Pancreas (tissue), 10 donors: Measurements from ENCODE around the gene ZFAND2A. TPM values are rescaled to one million over a fixed set of nuclear protein-coding genes. Genes with fewer than 3 reads are reported as not detected.

Experiments used
- ATAC-seq, 4 donors: fragments of 200-7000 bp; cut with Tn5 transposase; one replicate each; pipeline versions ENCODE4 v1.8.0 to v1.9.1; 2020; ENCODE audit warnings: mild to moderate bottlenecking in 4 of 4, moderate library complexity in 4 of 4
- DNase-seq, 6 donors: peaks; one replicate each; pipeline ENCODE4 v3.0.0-alpha.2; 2020
- FAIRE-seq: peaks from 2 replicates; lab custom pipeline; 2012; peaks lifted over from hg19 to GRCh38; lab: Jason Lieb, UNC
- H3K27ac ChIP-seq, 4 donors: fragments of 200-600 bp; sonication (generic); 1 replicate in 3 of 4; 2 replicates in 1 of 4; pipeline versions ENCODE4 v1.5.0 to v1.8.0; 2020
- H3K27me3 ChIP-seq, 4 donors: fragments of 200-600 bp; one replicate each; pipeline ENCODE4 v1.8.0; 2021
- H3K36me3 ChIP-seq, 3 donors: fragments of 200-600 bp; sonication (generic) in 1 of 3; one replicate each; pipeline versions ENCODE4 v1.5.0 to v1.8.0; 2020 to 2021
- H3K4me1 ChIP-seq, 3 donors: fragments of 200-600 bp; one replicate each; pipeline ENCODE4 v1.8.0; 2021
- H3K4me3 ChIP-seq, 4 donors: fragments of 200-600 bp; sonication (generic) in 2 of 4; one replicate each; pipeline versions ENCODE4 v1.5.0 to v1.8.0; 2020 to 2021
- H3K9me3 ChIP-seq, 4 donors: fragments of 200-600 bp; one replicate each; pipeline ENCODE4 v1.8.0; 2021
- CTCF ChIP-seq, 4 donors: fragments of 200-600 bp; sonication (generic) in 3 of 4; IDR thresholded peaks; one replicate each; pipeline versions ENCODE4 v1.5.0 to v1.8.0; 2021; ENCODE audit warnings: antibody characterized with exemption in 4 of 4
- WGBS, 2 donors: extraction: QIAGEN DNeasy Blood & Tissue Kit; methylation state at CpG; one replicate each; pipeline ENCODE4 v1.1.7; 2013; 5-methylcytosine and 5-hydroxymethylcytosine counted together
- intact Hi-C, 3 donors: fragments of 100-400 bp; cut with DNase I; formaldehyde crosslinking; loops; one replicate each; pipeline versions ENCODE4 v1.11.1 to v1.14.2; 2022
- polyA plus RNA-seq, 2 donors: library from polyadenylated mRNA; stranded (reverse); fragments of 200-250 nt; gene quantifications; one replicate each; pipeline ENCODE4 v1.2.3, GENCODE V29; 2013
- total RNA-seq, 6 donors: library from RNA; stranded (reverse); fragmentation: NEBNext Ultra II Directional in 4 of 6; extraction: Animal tissue kit (Norgen Biotek cat#: 25700) in 4 of 6; gene quantifications; one replicate each; pipeline versions ENCODE4 v1.2.1 to v1.2.4, GENCODE V29; 2021 to 2023
- donor health status: healthy with polysubstance abuse.
- donor health status: DM: no; HTN: no; CAD: no; lungs with moderate emphysema.
- donor health status: DM: no; HTN: no; CAD: no.
- donor health status: control.
- donor health status: control.
- donor health status: Bipolar disorder and iron deficiency.
- donor health status: DM: yes; HTN: yes; CAD: no.
- donor health status: DM: no; HTN: no; CAD: no.
- donor health status: DM: no; HTN: no; CAD: no.
- donor health status: DM: yes; HTN: yes; CAD: no.

Gene ZFAND2A
- total and polyA plus RNA-seq, 8 donors = 6.1 to 35.0 (median 15.3) TPM

DNA sequence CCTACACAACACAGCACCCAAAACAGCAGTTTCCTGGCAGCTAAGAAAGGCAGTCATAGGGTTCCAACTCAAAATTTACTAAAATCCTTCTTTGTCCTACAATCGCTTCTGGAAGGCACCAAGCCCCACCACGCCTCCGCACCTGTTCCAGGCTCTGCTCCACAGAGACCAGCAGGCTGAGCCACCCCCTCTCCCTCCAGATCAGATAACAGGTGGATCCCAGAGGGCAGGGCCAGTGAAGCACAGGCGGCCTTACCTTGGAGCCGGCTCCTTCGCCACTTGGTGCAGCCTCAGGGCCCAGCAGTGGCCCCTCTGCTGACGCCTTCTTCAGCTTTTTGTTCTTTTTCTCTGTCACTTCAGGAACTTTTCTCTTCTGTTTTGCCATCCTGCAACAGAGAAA, 33.0 kb downstream of the ZFAND2A start:
- TF ChIP-seq CTCF (IDR thresholded peaks at IDR 0.05) = no peak
- Histone ChIP-seq H3K9me3 (no peaks in the 10 kb centered on the region), H3K4me3 (no peak overlapping the region), H3K27me3 (no peaks in the 10 kb centered on the region), H3K4me1 (peaks cover 0 to 5% (median 0%) of the 10 kb centered on the region in 3 donors), H3K27ac (no peak overlapping the region), H3K36me3 (no peaks in the 10 kb centered on the region)
- peak in 2 of 6 donors; percentile 33 to 43 for DNase-seq
- WGBS, 2 donors = 95 to 97% methylated on average over 7 of the region's 7 CpGs
- intact Hi-C loops = no loop called here
- ATAC-seq = no peak
- no peak for FAIRE-seq

DNA sequence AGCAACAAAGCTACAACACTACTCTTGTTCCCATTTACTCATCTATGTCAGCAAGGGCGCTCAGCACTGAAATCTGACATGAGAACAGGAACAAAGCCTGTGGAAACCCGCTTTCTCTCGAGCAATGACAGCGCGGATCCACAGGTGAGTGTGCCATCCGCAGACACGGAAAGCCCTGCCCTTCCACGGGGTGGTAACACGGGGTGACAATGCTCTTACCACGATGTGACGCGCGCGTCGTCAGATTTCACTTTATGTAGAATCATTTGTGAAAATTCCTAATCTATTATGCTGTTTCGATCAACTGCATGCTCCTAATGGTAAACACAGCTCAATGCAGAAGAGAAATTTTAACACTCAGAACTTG, 34.4 kb downstream of the ZFAND2A start:
- FAIRE-seq (no peak), DNase-seq (peak in 2 of 6 donors; percentile 13 to 22), ATAC-seq (no peak)
- no peak for TF ChIP-seq CTCF (IDR thresholded peaks at IDR 0.05)
- no peaks in the 10 kb centered on the region for H3K4me1 ChIP-seq
- H3K4me3 ChIP-seq = no peak overlapping the region
- 96 to 97% methylated on average over 16 of the region's 16 CpGs for WGBS, 2 donors
- intact Hi-C loops = no loop called here
- H3K36me3 ChIP-seq = no peaks in the 10 kb centered on the region
- H3K27me3 ChIP-seq = no peaks in the 10 kb centered on the region
- H3K9me3 ChIP-seq = no peaks in the 10 kb centered on the region
- no peak overlapping the region for H3K27ac ChIP-seq

- Histone ChIP-seq H3K36me3 (no peaks in the 10 kb centered on the region), H3K27ac (no peak overlapping the region), H3K9me3 (no peaks in the 10 kb centered on the region), H3K27me3 (no peaks in the 10 kb centered on the region), H3K4me3 (no peak overlapping the region), H3K4me1 (no peaks in the 10 kb centered on the region)
- TF ChIP-seq CTCF (IDR thresholded peaks at IDR 0.05) = no peak
- DNase-seq = peak in 2 of 6 donors; percentile 56 to 70
- ATAC-seq = peak in 3 of 4 donors; percentile 55 to 67 (median 63)
- WGBS, 2 donors = 52 to 66% methylated on average over 23 of the region's 23 CpGs
- FAIRE-seq = no peak
- intact Hi-C loops = no loop called here
Observed at GRCh38 chr7:1124816-1125602, 35.0 kb downstream of the ZFAND2A start.

DNA sequence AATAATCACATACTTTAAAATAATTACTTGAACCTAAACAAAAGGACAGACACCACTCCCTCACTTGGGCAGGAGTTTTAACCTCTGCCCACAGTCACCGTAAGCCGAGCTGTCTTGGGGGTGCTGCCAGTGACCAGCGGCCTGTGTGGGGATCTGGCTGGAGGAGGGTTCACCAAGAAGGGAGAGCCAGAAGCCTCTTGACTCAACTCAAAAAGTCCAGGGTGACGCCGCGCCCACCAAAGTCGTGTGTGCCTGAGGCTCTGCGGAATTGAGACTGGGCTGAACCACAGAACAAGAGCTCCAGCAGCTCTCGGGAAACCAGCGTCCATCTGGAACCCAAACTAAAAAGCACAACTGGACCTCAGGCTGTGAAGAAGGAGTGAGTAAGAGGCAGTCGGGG, 35.8 kb downstream of the ZFAND2A start:
- FAIRE-seq = no peak
- no peaks in the 10 kb centered on the region for H3K36me3 ChIP-seq
- peak in 1 of 4 donors; percentile 20 for ATAC-seq
- H3K4me1 ChIP-seq = no peaks in the 10 kb centered on the region
- no peaks in the 10 kb centered on the region for H3K27me3 ChIP-seq
- no peaks in the 10 kb centered on the region for H3K9me3 ChIP-seq
- no peak for TF ChIP-seq CTCF (IDR thresholded peaks at IDR 0.05)
- peak overlapping the region in 1 of 4 donors; percentile 33 for H3K27ac ChIP-seq
- peak in 2 of 6 donors; percentile 32 to 38 for DNase-seq
- no peak overlapping the region for H3K4me3 ChIP-seq
- 87 to 89% methylated on average over 11 of the region's 11 CpGs for WGBS, 2 donors
- intact Hi-C loops = no loop called here

GRCh38 chr7:1123715-1124114, 36.3 kb downstream of the ZFAND2A start:
- Histone ChIP-seq H3K9me3 (no peaks in the 10 kb centered on the region), H3K4me3 (no peak overlapping the region), H3K27ac (peak overlapping the region in 1 of 4 donors; percentile 33), H3K36me3 (no peaks in the 10 kb centered on the region), H3K27me3 (no peaks in the 10 kb centered on the region), H3K4me1 (no peaks in the 10 kb centered on the region)
- WGBS, 2 donors = 69 to 80% methylated on average over 17 of the region's 17 CpGs
- DNase-seq = peak in 4 of 6 donors; percentile 34 to 69 (median 47)
- TF ChIP-seq CTCF (IDR thresholded peaks at IDR 0.05) = peak in 1 of 4 donors; percentile 27
- ATAC-seq = peak; percentile 35 to 80 (median 77)
- no peak for FAIRE-seq
- intact Hi-C loops = no loop called here
